ENCODE results near the gene ARPC1A.

Gene ARPC1A

DNA sequence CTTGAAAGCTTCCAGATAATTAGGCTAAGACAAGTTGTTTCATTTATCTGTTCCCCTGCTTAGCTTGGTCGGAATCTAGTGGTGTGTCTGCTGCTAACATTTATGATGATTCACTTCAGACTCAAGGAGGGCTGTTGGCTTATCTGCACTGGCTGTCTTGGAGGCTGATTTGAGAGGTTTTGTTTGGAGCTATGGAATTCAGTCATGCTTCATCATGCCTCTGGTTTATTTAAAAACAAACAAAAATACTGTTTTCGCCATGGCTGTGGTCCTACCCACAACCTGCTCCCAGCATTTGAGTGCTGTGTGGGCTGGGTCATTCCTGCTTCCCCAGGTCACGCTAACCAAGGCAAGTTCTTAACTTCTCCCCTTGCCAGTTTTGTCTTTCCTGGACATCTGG, 37.1 kb downstream of the ARPC1A start:
- H3K4me3 ChIP-seq (ENCODE audit: insufficient read length, low read depth): no peak overlapping the region
- H3K27me3 ChIP-seq (ENCODE audit: insufficient read depth, insufficient read length): no peaks in the 10 kb centered on the region
- H3K36me3 ChIP-seq (ENCODE audit: insufficient read depth, insufficient read length, low read length): peaks cover 73% of the 10 kb centered on the region
- H3K9me3 ChIP-seq (ENCODE audit: insufficient read depth, low read length): no peaks in the 10 kb centered on the region
- no peak overlapping the region for H3K9ac ChIP-seq (ENCODE audit: insufficient read length, low read depth)
- DNase-seq (ENCODE audit: low read depth, low spot score): no peak
- TF ChIP-seq ZNF274 (IDR thresholded peaks at IDR 0.05; ENCODE audit: low read depth, low read length) (no peak), YY1 (IDR thresholded peaks at IDR 0.05; ENCODE audit: insufficient read depth, insufficient read length) (no peak), SUZ12 (IDR thresholded peaks at IDR 0.05; ENCODE audit: extremely low read depth, insufficient read depth, insufficient read length) (no peak)
- H3K4me1 ChIP-seq (ENCODE audit: insufficient read depth, insufficient read length): peaks cover 4% of the 10 kb centered on the region

DNA sequence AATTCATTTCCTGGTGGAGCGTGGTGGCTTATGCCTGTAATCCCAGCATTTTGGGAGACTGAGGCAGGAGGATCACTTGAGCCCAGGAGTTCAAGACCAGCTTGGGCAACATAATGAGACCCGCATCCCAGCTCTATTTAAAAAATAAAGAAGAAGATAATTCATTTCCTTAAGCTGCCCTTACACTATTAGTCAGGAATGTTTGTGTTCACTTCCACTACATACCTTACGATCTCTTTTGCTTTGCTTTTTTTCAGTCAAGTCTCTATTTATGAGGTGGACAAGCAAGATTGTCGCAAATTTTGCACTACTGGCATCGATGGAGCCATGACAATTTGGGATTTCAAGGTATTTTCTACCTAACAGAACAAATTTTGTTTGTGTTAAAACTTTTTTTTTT, 37.6 kb downstream of the ARPC1A start:
- Histone ChIP-seq H3K27me3 (ENCODE audit: insufficient read depth, insufficient read length) (no peaks in the 10 kb centered on the region), H3K4me3 (ENCODE audit: insufficient read length, low read depth) (no peak overlapping the region), H3K36me3 (ENCODE audit: insufficient read depth, insufficient read length, low read length) (peaks cover 68% of the 10 kb centered on the region), H3K9ac (ENCODE audit: insufficient read length, low read depth) (no peak overlapping the region), H3K4me1 (ENCODE audit: insufficient read depth, insufficient read length) (peaks cover 4% of the 10 kb centered on the region), H3K9me3 (ENCODE audit: insufficient read depth, low read length) (no peaks in the 10 kb centered on the region)
- no peak for DNase-seq (ENCODE audit: low read depth, low spot score)
- no peak for TF ChIP-seq YY1 (IDR thresholded peaks at IDR 0.05; ENCODE audit: insufficient read depth, insufficient read length)
- TF ChIP-seq SUZ12 (IDR thresholded peaks at IDR 0.05; ENCODE audit: extremely low read depth, insufficient read depth, insufficient read length): no peak
- no peak for TF ChIP-seq ZNF274 (IDR thresholded peaks at IDR 0.05; ENCODE audit: low read depth, low read length)

DNA sequence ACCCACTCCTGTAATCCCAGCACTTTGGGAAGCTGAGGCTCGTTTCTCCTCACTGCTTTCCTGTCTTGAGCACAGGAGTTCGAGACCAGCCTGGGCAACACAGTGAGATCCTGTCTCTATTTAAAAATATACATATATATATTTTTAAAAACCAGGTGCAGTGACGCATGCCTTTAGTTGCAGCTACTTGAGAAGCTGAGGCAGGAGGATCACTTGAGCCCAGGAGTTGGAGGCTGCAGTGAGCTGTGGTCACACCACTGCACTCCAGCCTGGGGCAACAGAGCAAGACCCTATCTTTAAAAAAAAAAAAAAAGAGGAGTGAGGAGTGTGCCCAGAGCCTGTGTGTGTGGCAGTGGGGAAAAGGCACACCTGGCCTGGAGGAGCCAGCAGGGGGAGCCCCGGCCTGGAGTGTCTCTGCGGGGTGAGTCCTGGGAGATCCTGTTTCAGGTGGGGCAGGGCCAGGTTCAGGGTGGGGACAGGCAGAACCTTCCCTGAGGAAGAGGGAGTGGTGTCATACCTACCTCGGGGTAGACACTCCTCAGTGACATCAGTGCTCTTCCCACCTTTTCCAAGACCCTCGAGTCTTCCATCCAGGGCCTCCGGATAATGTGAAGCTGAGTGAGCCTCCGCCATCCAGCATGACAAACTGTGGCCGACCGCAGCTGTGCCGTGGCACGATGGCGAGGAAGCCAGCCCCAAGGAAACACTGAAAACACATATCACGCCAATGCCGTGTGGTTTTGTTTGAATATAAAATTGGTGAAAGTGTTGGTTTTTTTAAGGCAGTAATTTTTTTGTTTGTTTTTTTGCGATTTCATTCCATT, 39.8 kb downstream of the ARPC1A start:
- no peak for DNase-seq (ENCODE audit: low read depth, low spot score)
- Histone ChIP-seq H3K36me3 (ENCODE audit: insufficient read depth, insufficient read length, low read length) (peaks cover 54% of the 10 kb centered on the region), H3K4me3 (ENCODE audit: insufficient read length, low read depth) (no peak overlapping the region), H3K9me3 (ENCODE audit: insufficient read depth, low read length) (no peaks in the 10 kb centered on the region), H3K9ac (ENCODE audit: insufficient read length, low read depth) (no peak overlapping the region), H3K27me3 (ENCODE audit: insufficient read depth, insufficient read length) (no peaks in the 10 kb centered on the region), H3K4me1 (ENCODE audit: insufficient read depth, insufficient read length) (peaks cover 12% of the 10 kb centered on the region)
- TF ChIP-seq YY1 (IDR thresholded peaks at IDR 0.05; ENCODE audit: insufficient read depth, insufficient read length): no peak
- TF ChIP-seq ZNF274 (IDR thresholded peaks at IDR 0.05; ENCODE audit: low read depth, low read length): no peak
- TF ChIP-seq SUZ12 (IDR thresholded peaks at IDR 0.05; ENCODE audit: extremely low read depth, insufficient read depth, insufficient read length): no peak

DNA sequence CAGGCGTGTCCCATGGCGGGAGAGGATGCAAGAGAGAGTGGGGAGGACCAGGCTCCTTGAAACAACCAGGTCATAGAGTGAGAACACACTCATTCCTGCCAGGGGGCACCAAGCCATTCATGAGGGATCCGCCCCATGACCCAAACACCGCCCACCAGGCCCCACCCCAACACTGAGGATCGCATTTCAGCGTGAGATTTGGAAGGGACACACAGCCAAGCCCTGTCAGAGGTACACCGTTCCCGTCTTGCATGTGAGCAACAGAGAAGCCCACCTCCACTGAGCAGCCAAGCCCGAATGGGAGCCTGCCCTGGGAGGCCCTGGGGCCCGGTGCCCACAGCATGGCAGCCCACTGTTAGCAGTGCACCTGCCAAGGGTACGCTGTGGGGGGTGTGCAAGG, 40.9 kb downstream of the ARPC1A start:
- H3K4me1 ChIP-seq (ENCODE audit: insufficient read depth, insufficient read length): peaks cover 12% of the 10 kb centered on the region
- no peaks in the 10 kb centered on the region for H3K9me3 ChIP-seq (ENCODE audit: insufficient read depth, low read length)
- no peaks in the 10 kb centered on the region for H3K27me3 ChIP-seq (ENCODE audit: insufficient read depth, insufficient read length)
- H3K4me3 ChIP-seq (ENCODE audit: insufficient read length, low read depth): no peak overlapping the region
- H3K36me3 ChIP-seq (ENCODE audit: insufficient read depth, insufficient read length, low read length): peaks cover 43% of the 10 kb centered on the region
- no peak for TF ChIP-seq SUZ12 (IDR thresholded peaks at IDR 0.05; ENCODE audit: extremely low read depth, insufficient read depth, insufficient read length)
- no peak for TF ChIP-seq ZNF274 (IDR thresholded peaks at IDR 0.05; ENCODE audit: low read depth, low read length)
- no peak for TF ChIP-seq YY1 (IDR thresholded peaks at IDR 0.05; ENCODE audit: insufficient read depth, insufficient read length)
- no peak for DNase-seq (ENCODE audit: low read depth, low spot score)
- H3K9ac ChIP-seq (ENCODE audit: insufficient read length, low read depth): no peak overlapping the region

DNA sequence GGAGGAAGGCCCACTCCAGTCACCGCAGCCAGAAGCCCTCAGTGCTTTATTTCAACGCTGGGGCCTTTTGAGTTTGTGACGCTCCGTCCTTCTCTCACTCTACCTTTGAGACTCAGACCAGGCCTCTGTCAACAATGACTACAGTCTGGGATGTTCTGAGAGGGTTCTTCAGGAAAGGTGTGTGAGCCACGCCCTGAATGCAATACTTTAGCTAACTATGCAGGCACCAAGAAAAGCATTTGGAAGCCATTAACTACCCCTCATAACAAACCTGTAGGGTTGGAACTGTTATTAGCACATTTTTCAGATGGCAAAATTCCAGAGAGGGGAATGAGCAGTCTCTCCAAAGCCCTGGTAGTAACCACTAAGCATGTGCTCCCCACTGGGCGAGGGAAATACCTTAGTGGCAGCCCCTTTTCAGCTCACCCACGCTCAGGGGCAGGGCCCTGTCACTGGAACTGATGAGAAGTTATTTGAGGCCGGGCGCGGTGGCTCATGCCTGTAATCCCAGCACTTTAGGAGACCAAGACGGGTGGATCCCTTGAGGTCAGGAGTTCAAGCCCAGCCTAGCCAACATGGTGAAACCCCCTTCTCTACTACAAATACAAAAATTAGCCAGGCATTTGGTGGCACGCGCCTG, 43.2 kb downstream of the ARPC1A start:
- Histone ChIP-seq H3K9me3 (ENCODE audit: insufficient read depth, low read length) (no peaks in the 10 kb centered on the region), H3K9ac (ENCODE audit: insufficient read length, low read depth) (no peak overlapping the region), H3K36me3 (ENCODE audit: insufficient read depth, insufficient read length, low read length) (peaks cover 30% of the 10 kb centered on the region), H3K27me3 (ENCODE audit: insufficient read depth, insufficient read length) (no peaks in the 10 kb centered on the region), H3K4me1 (ENCODE audit: insufficient read depth, insufficient read length) (peaks cover 14% of the 10 kb centered on the region), H3K4me3 (ENCODE audit: insufficient read length, low read depth) (no peak overlapping the region)
- DNase-seq (ENCODE audit: low read depth, low spot score): no peak
- no peak for TF ChIP-seq YY1 (IDR thresholded peaks at IDR 0.05; ENCODE audit: insufficient read depth, insufficient read length)
- TF ChIP-seq SUZ12 (IDR thresholded peaks at IDR 0.05; ENCODE audit: extremely low read depth, insufficient read depth, insufficient read length): no peak
- no peak for TF ChIP-seq ZNF274 (IDR thresholded peaks at IDR 0.05; ENCODE audit: low read depth, low read length)

DNA sequence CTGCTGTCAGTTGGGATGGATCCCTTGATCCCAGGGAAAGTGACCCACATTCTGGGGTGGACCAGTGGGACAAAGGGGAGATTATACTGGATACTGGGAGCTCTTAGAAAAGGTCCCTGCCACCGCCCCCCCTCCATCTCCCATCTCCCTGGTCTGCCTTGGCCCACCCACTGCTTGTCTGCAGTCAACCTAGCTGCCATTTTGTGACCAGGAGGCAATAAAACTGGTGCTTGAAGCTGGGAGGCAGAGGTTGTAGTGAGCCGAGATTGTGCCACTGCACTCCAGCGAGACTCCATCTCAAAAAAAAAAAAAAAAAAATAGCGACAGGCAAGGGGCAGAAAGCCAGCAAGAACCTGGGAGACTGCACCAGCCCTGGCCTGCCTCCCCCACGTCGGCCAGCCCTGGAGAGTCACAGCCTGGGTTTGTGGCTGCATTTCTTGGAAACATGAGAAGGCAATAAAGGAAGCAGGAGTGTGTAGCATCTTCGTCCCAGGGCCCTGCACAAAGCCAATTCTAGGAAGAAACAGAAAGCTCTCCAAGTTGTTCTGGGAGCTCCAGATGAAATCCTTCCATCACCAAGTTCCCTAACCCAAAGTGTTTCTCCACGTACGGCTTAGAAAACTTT, 44.2 kb downstream of the ARPC1A start:
- no peak overlapping the region for H3K4me3 ChIP-seq (ENCODE audit: insufficient read length, low read depth)
- no peak for DNase-seq (ENCODE audit: low read depth, low spot score)
- H3K4me1 ChIP-seq (ENCODE audit: insufficient read depth, insufficient read length): peaks cover 14% of the 10 kb centered on the region
- peaks cover 21% of the 10 kb centered on the region for H3K36me3 ChIP-seq (ENCODE audit: insufficient read depth, insufficient read length, low read length)
- no peaks in the 10 kb centered on the region for H3K27me3 ChIP-seq (ENCODE audit: insufficient read depth, insufficient read length)
- H3K9me3 ChIP-seq (ENCODE audit: insufficient read depth, low read length): no peaks in the 10 kb centered on the region
- H3K9ac ChIP-seq (ENCODE audit: insufficient read length, low read depth): no peak overlapping the region
- TF ChIP-seq SUZ12 (IDR thresholded peaks at IDR 0.05; ENCODE audit: extremely low read depth, insufficient read depth, insufficient read length) (no peak), YY1 (IDR thresholded peaks at IDR 0.05; ENCODE audit: insufficient read depth, insufficient read length) (no peak), ZNF274 (IDR thresholded peaks at IDR 0.05; ENCODE audit: low read depth, low read length) (no peak)

DNA sequence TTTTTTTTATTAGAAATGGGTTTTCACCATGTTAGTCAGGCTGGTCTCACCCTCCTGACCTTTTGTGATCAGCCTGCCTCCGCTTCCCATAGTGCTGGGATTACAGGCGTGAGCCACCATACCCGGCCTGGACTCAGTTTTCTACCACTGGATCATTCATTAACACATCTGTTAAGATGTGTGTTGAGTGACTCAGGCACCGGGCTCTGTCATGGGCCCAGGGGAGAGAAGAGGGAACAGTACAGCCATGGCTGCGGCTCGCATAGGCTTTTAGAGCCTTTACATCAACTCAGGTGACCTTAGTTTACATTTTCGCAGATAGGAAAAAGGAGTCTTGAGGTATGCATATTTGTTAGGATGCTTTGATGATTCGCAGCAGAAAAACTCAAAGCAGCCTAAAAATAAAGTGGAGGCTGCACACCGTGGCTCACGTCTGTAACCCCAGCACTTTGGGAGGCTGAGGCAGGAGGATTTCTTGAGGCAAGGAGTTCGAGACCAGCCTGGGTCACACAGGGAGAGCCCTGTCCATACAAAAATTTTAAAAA, 45.8 kb downstream of the ARPC1A start:
- peaks cover 14% of the 10 kb centered on the region for H3K36me3 ChIP-seq (ENCODE audit: insufficient read depth, insufficient read length, low read length)
- peaks cover 14% of the 10 kb centered on the region for H3K4me1 ChIP-seq (ENCODE audit: insufficient read depth, insufficient read length)
- DNase-seq (ENCODE audit: low read depth, low spot score): no peak
- TF ChIP-seq SUZ12 (IDR thresholded peaks at IDR 0.05; ENCODE audit: extremely low read depth, insufficient read depth, insufficient read length): no peak
- no peak for TF ChIP-seq ZNF274 (IDR thresholded peaks at IDR 0.05; ENCODE audit: low read depth, low read length)
- no peak for TF ChIP-seq YY1 (IDR thresholded peaks at IDR 0.05; ENCODE audit: insufficient read depth, insufficient read length)
- H3K9ac ChIP-seq (ENCODE audit: insufficient read length, low read depth): no peak overlapping the region
- H3K9me3 ChIP-seq (ENCODE audit: insufficient read depth, low read length): no peaks in the 10 kb centered on the region
- H3K4me3 ChIP-seq (ENCODE audit: insufficient read length, low read depth): no peak overlapping the region
- no peaks in the 10 kb centered on the region for H3K27me3 ChIP-seq (ENCODE audit: insufficient read depth, insufficient read length)
